ENCODE measurements around the gene TF. TPM values are rescaled to one million over a fixed set of nuclear protein-coding genes. Genes with fewer than 3 reads are reported as not detected.

TF gene
- polyA plus RNA-seq, 1 donor (not counting 4 experiments of a cell fraction or from before 2014, with no cell fraction given), result 0.30 TPM

- Histone ChIP-seq H3K4me2 (ENCODE audit: control insufficient read depth, extremely low read depth, insufficient read depth, low read depth, low read length) (no peak overlapping the region), H3K4me3 (ENCODE audit: control insufficient read depth in 2 of 3, extremely low read depth in 1 of 3, insufficient read depth in 2 of 3, low read depth in 1 of 3, low read length in 3 of 3) (no peak overlapping the region), H2AFZ (ENCODE audit: control insufficient read depth, low read length) (no peak overlapping the region), H4K20me1 (ENCODE audit: control insufficient read depth, extremely low read depth, insufficient read depth, low read length) (no peaks in the 10 kb centered on the region), H3K36me3 (ENCODE audit: control insufficient read depth in 2 of 2, extremely low read depth in 1 of 2, insufficient read depth in 2 of 2, low read length in 2 of 2) (no peaks in the 10 kb centered on the region), H3K9me1 (ENCODE audit: control insufficient read depth, extremely low read depth, insufficient read depth, low read length) (no peaks in the 10 kb centered on the region), H3K4me1 (ENCODE audit: control insufficient read depth, extremely low read depth, insufficient read depth, low read length) (no peaks in the 10 kb centered on the region), H3K79me2 (ENCODE audit: control insufficient read depth, insufficient read depth, low read length) (no peaks in the 10 kb centered on the region), H3K9me3 (ENCODE audit: control insufficient read depth, low read depth, low read length) (no peaks in the 10 kb centered on the region), H3K27ac (ENCODE audit: control insufficient read depth, insufficient read depth, low read length) (no peak overlapping the region), H3K9ac (ENCODE audit: control insufficient read depth, extremely low read depth, insufficient read depth, low read length) (no peak overlapping the region), H3K27me3 (ENCODE audit: control insufficient read depth, extremely low read depth, insufficient read depth, low read length) (no peaks in the 10 kb centered on the region)
- no peak for FAIRE-seq
- DNase-seq (ENCODE audit: low read depth, low spot score), result no peak
- TF ChIP-seq, protein P1, sequence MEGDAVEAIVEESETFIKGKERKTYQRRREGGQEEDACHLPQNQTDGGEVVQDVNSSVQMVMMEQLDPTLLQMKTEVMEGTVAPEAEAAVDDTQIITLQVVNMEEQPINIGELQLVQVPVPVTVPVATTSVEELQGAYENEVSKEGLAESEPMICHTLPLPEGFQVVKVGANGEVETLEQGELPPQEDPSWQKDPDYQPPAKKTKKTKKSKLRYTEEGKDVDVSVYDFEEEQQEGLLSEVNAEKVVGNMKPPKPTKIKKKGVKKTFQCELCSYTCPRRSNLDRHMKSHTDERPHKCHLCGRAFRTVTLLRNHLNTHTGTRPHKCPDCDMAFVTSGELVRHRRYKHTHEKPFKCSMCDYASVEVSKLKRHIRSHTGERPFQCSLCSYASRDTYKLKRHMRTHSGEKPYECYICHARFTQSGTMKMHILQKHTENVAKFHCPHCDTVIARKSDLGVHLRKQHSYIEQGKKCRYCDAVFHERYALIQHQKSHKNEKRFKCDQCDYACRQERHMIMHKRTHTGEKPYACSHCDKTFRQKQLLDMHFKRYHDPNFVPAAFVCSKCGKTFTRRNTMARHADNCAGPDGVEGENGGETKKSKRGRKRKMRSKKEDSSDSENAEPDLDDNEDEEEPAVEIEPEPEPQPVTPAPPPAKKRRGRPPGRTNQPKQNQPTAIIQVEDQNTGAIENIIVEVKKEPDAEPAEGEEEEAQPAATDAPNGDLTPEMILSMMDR (optimal IDR thresholded peaks at IDR 0.05 in 1 of 3, IDR thresholded peaks at IDR 0.05 in 1 of 3, conservative IDR thresholded peaks at IDR 0.05 in 1 of 3; ENCODE audit: extremely low read depth in 1 of 3, insufficient read depth in 2 of 3, low read length in 3 of 3), result no peak
- TF ChIP-seq EZH2 (IDR thresholded peaks at IDR 0.05; ENCODE audit: low read length), result no peak
- dilution Hi-C loops (cut with MboI; ENCODE audit: extremely low pct_ligation_motif_present, low sequenced_read_pairs), result no loop called here
These were observed 19.1 kb downstream of the TF start for GRCh38 chr3:133765256-133765655.

GRCh38 chr3:133767607-133768006 is 21.4 kb downstream of the TF start:
- FAIRE-seq, result no peak
- Histone ChIP-seq H3K9me3 (ENCODE audit: control insufficient read depth, low read depth, low read length) (no peaks in the 10 kb centered on the region), H3K4me2 (ENCODE audit: control insufficient read depth, extremely low read depth, insufficient read depth, low read depth, low read length) (no peak overlapping the region), H3K79me2 (ENCODE audit: control insufficient read depth, insufficient read depth, low read length) (no peaks in the 10 kb centered on the region), H3K9me1 (ENCODE audit: control insufficient read depth, extremely low read depth, insufficient read depth, low read length) (no peaks in the 10 kb centered on the region), H3K27ac (ENCODE audit: control insufficient read depth, insufficient read depth, low read length) (no peak overlapping the region), H3K4me3 (ENCODE audit: control insufficient read depth in 2 of 3, extremely low read depth in 1 of 3, insufficient read depth in 2 of 3, low read depth in 1 of 3, low read length in 3 of 3) (no peak overlapping the region), H2AFZ (ENCODE audit: control insufficient read depth, low read length) (no peak overlapping the region), H3K27me3 (ENCODE audit: control insufficient read depth, extremely low read depth, insufficient read depth, low read length) (no peaks in the 10 kb centered on the region), H4K20me1 (ENCODE audit: control insufficient read depth, extremely low read depth, insufficient read depth, low read length) (no peaks in the 10 kb centered on the region), H3K36me3 (ENCODE audit: control insufficient read depth in 2 of 2, extremely low read depth in 1 of 2, insufficient read depth in 2 of 2, low read length in 2 of 2) (no peaks in the 10 kb centered on the region), H3K9ac (ENCODE audit: control insufficient read depth, extremely low read depth, insufficient read depth, low read length) (no peak overlapping the region), H3K4me1 (ENCODE audit: control insufficient read depth, extremely low read depth, insufficient read depth, low read length) (no peaks in the 10 kb centered on the region)
- no peak for DNase-seq (ENCODE audit: low read depth, low spot score)
- TF ChIP-seq, protein P1 (optimal IDR thresholded peaks at IDR 0.05 in 1 of 3, IDR thresholded peaks at IDR 0.05 in 1 of 3, conservative IDR thresholded peaks at IDR 0.05 in 1 of 3; ENCODE audit: extremely low read depth in 1 of 3, insufficient read depth in 2 of 3, low read length in 3 of 3), result no peak
- TF ChIP-seq EZH2 (IDR thresholded peaks at IDR 0.05; ENCODE audit: low read length), result no peak
- dilution Hi-C loops (cut with MboI; ENCODE audit: extremely low pct_ligation_motif_present, low sequenced_read_pairs), result no loop called here
